Natural killer cell (primary cell): ENCODE data around the gene FAM118A. TPM values are rescaled to one million over a fixed set of nuclear protein-coding genes. Genes with fewer than 3 reads are reported as not detected.

Experiments used
- ATAC-seq, 3 donors: fragments of 150-1000 bp in 2 of 3; fragments of 200-7000 bp in 1 of 3; cut with Tn5 transposase; 1 replicate in 1 of 3; 2 replicates in 2 of 3; pipeline ENCODE4 v1.10.0; 2021; ENCODE audit warnings: mild to moderate bottlenecking in 2 of 3, moderate library complexity in 2 of 3
- DNase-seq, 2 donors: peaks; one replicate each; pipeline versions ENCODE4 v3.0.0 to v3.0.0-alpha.2; 2013 to 2021; ENCODE audit warnings: mixed read lengths in 1 of 2
- H3K27ac ChIP-seq: one replicate; pipeline ENCODE4 v1.5.1; 2013; ENCODE audit warnings: mild to moderate bottlenecking, low read length
- H3K27me3 ChIP-seq: one replicate; pipeline ENCODE4 v1.6.1; 2013; ENCODE audit warnings: low read length; ENCODE audit not compliant: control insufficient read depth, insufficient read depth
- H3K36me3 ChIP-seq: one replicate; pipeline ENCODE4 v1.6.1; 2013; ENCODE audit warnings: low read length; ENCODE audit not compliant: control insufficient read depth, insufficient read depth
- H3K4me1 ChIP-seq: one replicate; pipeline ENCODE4 v1.6.1; 2013; ENCODE audit warnings: low read length; ENCODE audit not compliant: control insufficient read depth, insufficient read depth
- H3K4me3 ChIP-seq: one replicate; pipeline ENCODE4 v1.5.1; 2013; ENCODE audit warnings: low read length
- H3K9me3 ChIP-seq: one replicate; pipeline ENCODE4 v1.6.1; 2013; ENCODE audit warnings: low read length; ENCODE audit not compliant: control insufficient read depth, insufficient read depth
- H3K27ac Mint-ChIP-seq, 2 donors: one replicate each; pipeline ENCODE4 v1.8.0; 2022; ENCODE audit warnings: mild to moderate bottlenecking in 2 of 2, mixed read lengths in 2 of 2, moderate library complexity in 1 of 2
- H3K27me3 Mint-ChIP-seq, 2 donors: one replicate each; pipeline ENCODE4 v1.8.0; 2022; ENCODE audit warnings: low read depth in 2 of 2, mixed read lengths in 2 of 2
- H3K36me3 Mint-ChIP-seq: one replicate; pipeline ENCODE4 v1.8.0; 2022; ENCODE audit warnings: mixed read lengths
- H3K4me1 Mint-ChIP-seq, 2 donors: one replicate each; pipeline ENCODE4 v1.8.0; 2022; ENCODE audit warnings: mixed read lengths in 2 of 2
- H3K4me3 Mint-ChIP-seq: one replicate; pipeline ENCODE4 v1.8.0; 2022; ENCODE audit warnings: mild to moderate bottlenecking, moderate library complexity, mixed read lengths
- H3K9me3 Mint-ChIP-seq, 2 donors: one replicate each; pipeline ENCODE4 v1.8.0; 2022; ENCODE audit warnings: mixed read lengths in 2 of 2
- WGBS: methylation state at CpG from one replicate; pipeline ENCODE4 v1.1.7; 2013; ENCODE audit warnings: missing lambda C conversion rate; ENCODE audit not compliant: insufficient coverage; 5-methylcytosine and 5-hydroxymethylcytosine counted together
- intact Hi-C: fragments of 100-400 bp; cut with micrococcal nuclease; formaldehyde crosslinking; loops from one replicate; pipeline ENCODE4 v1.14.2; 2022
- total RNA-seq, 4 donors: library from RNA; stranded (reverse); fragments of 120-200 nt in 1 of 4; gene quantifications; one replicate each; pipeline versions ENCODE4 v1.2.3 to v1.2.4, GENCODE V29; 2013 to 2022
- TF ChIP-seq, protein P1 (sequence below): fragments of 200-600 bp; IDR thresholded peaks from one replicate; pipeline ENCODE4 v1.8.0; 2022; ENCODE audit warnings: antibody characterized with exemption

The FAM118A gene
- total RNA-seq, 3 donors from 2014 or later (not counting 1 experiment from before 2014, with no cell fraction given), result 42.0 to 67.2 (median 62.6) TPM

DNA sequence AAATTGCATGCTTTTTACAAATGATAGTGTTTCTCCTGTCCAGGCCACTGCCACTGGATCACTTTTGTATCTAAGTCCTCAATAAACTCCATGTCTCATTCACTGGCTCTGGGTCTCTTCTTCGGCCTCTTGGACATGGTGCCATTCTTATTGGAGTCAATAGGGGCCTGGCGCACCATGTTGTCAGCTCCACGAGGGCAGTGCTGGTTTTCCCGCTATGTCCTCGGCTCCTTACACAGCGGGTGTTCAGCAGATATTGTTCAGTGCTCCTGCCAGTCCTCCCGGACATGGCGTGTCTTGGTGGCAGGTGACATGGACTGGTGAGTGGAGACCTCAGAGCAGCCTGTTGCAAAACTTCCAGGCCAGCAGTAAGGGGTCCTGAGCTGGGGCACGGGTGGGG is 3.6 kb upstream of the FAM118A start:
- 96% methylated on average over 9 of the region's 9 CpGs for WGBS
- TF ChIP-seq, protein P1, sequence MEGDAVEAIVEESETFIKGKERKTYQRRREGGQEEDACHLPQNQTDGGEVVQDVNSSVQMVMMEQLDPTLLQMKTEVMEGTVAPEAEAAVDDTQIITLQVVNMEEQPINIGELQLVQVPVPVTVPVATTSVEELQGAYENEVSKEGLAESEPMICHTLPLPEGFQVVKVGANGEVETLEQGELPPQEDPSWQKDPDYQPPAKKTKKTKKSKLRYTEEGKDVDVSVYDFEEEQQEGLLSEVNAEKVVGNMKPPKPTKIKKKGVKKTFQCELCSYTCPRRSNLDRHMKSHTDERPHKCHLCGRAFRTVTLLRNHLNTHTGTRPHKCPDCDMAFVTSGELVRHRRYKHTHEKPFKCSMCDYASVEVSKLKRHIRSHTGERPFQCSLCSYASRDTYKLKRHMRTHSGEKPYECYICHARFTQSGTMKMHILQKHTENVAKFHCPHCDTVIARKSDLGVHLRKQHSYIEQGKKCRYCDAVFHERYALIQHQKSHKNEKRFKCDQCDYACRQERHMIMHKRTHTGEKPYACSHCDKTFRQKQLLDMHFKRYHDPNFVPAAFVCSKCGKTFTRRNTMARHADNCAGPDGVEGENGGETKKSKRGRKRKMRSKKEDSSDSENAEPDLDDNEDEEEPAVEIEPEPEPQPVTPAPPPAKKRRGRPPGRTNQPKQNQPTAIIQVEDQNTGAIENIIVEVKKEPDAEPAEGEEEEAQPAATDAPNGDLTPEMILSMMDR, result no peak
- no peaks in the 10 kb centered on the region for H3K27me3 ChIP-seq
- ATAC-seq (no peak), DNase-seq (no peak)
- no peak overlapping the region for H3K27ac ChIP-seq
- H3K4me3 ChIP-seq, result no peak overlapping the region
- H3K36me3 ChIP-seq, result no peaks in the 10 kb centered on the region
- Mint-ChIP-seq H3K4me3 (no peak overlapping the region), H3K27me3 (peaks cover 0 to 2% of the 10 kb centered on the region in 2 donors), H3K36me3 (no peaks in the 10 kb centered on the region), H3K27ac (no peak overlapping the region), H3K9me3 (no peaks in the 10 kb centered on the region), H3K4me1 (peaks cover 18 to 20% of the 10 kb centered on the region in 2 donors)
- peaks cover 25% of the 10 kb centered on the region for H3K4me1 ChIP-seq
- no peaks in the 10 kb centered on the region for H3K9me3 ChIP-seq
- intact Hi-C loops, result no loop called here

GRCh38 chr22:45308391-45308956 is 1.3 kb upstream of the FAM118A start:
- Mint-ChIP-seq H3K4me3 (peak overlapping the region; percentile 86), H3K36me3 (no peaks in the 10 kb centered on the region), H3K9me3 (no peaks in the 10 kb centered on the region), H3K4me1 (peaks cover 23 to 28% of the 10 kb centered on the region in 2 donors), H3K27ac (peak overlapping the region; percentile 82 to 89), H3K27me3 (no peaks in the 10 kb centered on the region)
- DNase-seq, result no peak
- no peak overlapping the region for H3K4me3 ChIP-seq
- peaks cover 28% of the 10 kb centered on the region for H3K4me1 ChIP-seq
- no peaks in the 10 kb centered on the region for H3K9me3 ChIP-seq
- H3K27me3 ChIP-seq, result no peaks in the 10 kb centered on the region
- no peak for ATAC-seq
- 93% methylated on average over 5 of the region's 6 CpGs for WGBS
- no peak overlapping the region for H3K27ac ChIP-seq
- intact Hi-C loops, result loop anchor here (2.0 kb wide), 1 partner anchor 40 kb away; no protein-coding TSS in a partner anchor
- no peaks in the 10 kb centered on the region for H3K36me3 ChIP-seq
- TF ChIP-seq, protein P1, result no peak

DNA sequence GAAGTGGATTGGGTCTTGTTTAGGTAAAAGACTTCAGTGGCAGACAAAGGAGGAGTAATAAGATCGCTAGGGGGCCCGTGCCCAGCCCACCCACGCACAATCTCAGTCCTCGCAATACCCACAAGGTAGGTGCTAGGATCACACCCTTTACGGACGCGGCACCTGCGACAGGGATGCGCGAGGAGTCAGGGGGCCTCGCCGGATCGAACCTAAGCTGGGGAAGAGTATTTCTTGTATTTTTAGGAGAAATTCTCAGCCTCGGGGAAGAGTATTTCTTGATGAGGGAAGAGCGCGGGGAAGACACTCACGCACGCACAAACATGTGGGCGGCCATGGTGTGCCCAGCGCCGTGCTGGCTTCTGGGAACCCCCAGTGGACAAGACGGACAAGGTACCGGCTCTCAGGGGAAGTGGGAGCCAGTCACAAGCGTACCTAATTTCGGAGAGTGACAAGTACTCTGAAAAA is 745 bp upstream of the FAM118A start:
- 56% methylated on average over 25 of the region's 25 CpGs for WGBS
- H3K9me3 ChIP-seq, result no peaks in the 10 kb centered on the region
- DNase-seq, result peak in 1 of 2 donors; percentile 55
- Mint-ChIP-seq H3K36me3 (no peaks in the 10 kb centered on the region), H3K4me1 (peaks cover 23 to 28% of the 10 kb centered on the region in 2 donors), H3K9me3 (no peaks in the 10 kb centered on the region), H3K4me3 (peak overlapping the region; percentile 86), H3K27me3 (no peaks in the 10 kb centered on the region), H3K27ac (peak overlapping the region; percentile 82 to 89)
- no peaks in the 10 kb centered on the region for H3K27me3 ChIP-seq
- peaks cover 28% of the 10 kb centered on the region for H3K4me1 ChIP-seq
- H3K27ac ChIP-seq, result peak overlapping the region; percentile 73
- intact Hi-C loops, result loop anchor here (1.0 to 2.0 kb wide), 2 partner anchors 9 to 40 kb away; no protein-coding TSS in a partner anchor
- TF ChIP-seq, protein P1, result no peak
- H3K4me3 ChIP-seq, result peak overlapping the region; percentile 53
- H3K36me3 ChIP-seq, result no peaks in the 10 kb centered on the region
- ATAC-seq, result no peak
